GM21381 (cell line): Measurements from ENCODE around the gene TMEM14A.

Experiments used
- ATAC-seq: cut with Tn5 transposase; IDR thresholded peaks from one replicate; pipeline ENCODE4 v1.9.1; 2021; ENCODE audit warnings: mild to moderate bottlenecking, moderate library complexity; ENCODE audit not compliant: unreplicated experiment

TMEM14A gene

DNA sequence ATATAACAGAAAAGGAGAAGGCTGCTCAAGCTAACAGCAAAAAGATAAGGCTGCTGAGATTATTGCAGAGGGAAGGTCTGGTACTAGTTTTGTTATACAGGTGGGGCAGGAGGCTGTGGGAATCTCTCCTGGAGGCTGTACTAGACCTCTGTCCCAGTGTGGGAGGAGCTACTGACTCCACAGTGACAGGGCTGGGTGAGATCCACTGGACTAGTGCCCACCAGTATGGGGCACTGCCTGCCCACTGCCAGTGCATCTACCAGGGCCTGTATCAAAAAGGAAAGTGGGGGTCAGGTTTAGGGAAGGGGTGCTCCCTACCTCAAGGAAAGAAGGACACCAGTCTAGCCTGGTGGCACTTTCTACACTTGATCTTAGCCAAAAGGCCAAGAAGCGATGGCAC lies 62.3 kb downstream of the TMEM14A start:
- ATAC-seq, result no peak

DNA sequence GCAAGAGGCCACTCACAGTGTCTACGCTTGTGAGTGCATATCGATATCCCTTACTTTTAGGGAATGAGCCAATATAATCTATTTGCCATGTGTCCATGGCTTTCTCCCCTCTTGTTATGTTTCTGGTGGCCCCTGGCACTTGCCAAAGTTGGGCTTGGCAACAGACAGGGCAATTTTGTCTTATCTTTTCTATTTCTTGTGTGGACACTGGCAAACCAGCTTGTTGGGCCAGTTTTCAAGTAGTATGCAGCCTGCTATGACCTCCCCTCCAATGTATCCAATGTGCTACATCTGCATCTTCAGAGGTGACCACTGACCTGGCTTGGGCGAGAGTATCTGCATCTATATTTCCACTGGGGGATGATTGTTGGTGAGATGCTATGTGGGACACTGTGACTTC lies 63.2 kb downstream of the TMEM14A start:
- ATAC-seq, result no peak

DNA sequence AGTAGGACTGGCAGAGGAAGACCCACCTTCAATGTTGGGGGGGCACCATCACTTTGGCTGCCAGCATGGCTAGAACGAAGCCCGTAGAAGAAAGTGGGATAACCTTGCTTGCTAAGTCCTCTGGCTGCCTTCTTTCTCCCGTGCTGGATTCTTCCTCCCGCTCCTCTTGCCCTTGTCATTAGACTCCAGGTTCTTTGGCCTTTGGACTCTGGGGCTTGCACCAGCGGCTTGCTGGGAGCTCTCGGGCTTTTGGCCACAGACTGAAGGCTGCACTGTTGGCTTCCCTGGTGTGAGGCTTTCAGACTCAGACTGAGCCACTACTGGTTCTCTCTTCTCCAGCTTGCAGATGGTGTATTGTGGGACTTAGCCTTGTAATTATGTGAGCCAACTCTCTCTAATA lies 64.2 kb downstream of the TMEM14A start:
- ATAC-seq, result no peak

DNA sequence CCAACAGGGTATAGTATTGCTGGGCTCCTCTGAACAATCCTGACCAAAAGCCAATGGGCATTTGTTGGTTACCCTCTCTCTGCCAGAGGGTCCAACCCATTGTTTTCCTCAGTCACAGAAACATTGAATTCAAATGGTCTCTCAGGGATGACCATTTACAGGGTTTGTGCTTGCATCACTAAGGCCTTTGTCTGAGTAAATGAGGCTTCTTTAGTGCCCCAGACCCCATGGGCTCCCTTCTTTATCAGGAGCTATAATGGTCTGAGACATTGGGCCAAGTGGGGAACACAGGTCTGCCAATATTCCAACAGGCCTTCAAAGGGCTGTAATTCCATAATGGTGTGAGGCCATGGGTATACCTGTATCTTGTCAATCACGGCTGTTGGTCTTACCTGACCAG lies 65.2 kb downstream of the TMEM14A start:
- ATAC-seq, result no peak
